DMS53 treated with DMSO at 0.1 percent for 48 hours (cell line): Measurements from ENCODE around the gene ANKRD18B.
A peak's percentile ranks its signal among the peaks of the same experiment; 100 is the strongest.
"Not testable (repeated sequence)": the region's sequence is repeated elsewhere in the genome, so short reads cannot be mapped to it uniquely, and the experiment has no call there.

Experiments
- DNase-seq: peaks from one replicate; lab custom pipeline; 2025; ENCODE audit not compliant: unreplicated experiment; lab: John Stamatoyannopoulos, UW

Gene ANKRD18B

DNA sequence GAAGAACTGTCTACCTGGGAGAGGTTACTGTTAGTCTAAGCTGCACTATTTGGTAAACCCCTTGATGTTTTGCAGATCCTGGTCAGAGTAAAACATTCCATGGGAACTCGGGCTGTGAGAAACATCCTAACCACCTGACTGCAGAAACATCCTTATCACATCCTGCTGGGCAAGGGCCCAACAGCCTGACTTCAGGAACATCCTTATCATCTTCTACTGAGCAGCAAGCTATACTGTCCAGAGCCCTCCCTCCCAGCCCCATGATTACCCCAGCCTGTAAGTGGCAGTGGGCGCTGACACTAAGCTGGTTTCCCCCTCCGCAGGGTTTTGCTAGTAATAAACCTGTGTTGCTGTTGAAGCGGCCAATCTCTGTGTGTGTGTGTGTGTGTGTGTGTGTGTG lies 80.9 kb downstream of the ANKRD18B start:
- DNase-seq = not testable (repeated sequence)

- no peak for DNase-seq
Measured at GRCh38 chr9:33611358-33611757, 87.3 kb downstream of the ANKRD18B start.

DNA sequence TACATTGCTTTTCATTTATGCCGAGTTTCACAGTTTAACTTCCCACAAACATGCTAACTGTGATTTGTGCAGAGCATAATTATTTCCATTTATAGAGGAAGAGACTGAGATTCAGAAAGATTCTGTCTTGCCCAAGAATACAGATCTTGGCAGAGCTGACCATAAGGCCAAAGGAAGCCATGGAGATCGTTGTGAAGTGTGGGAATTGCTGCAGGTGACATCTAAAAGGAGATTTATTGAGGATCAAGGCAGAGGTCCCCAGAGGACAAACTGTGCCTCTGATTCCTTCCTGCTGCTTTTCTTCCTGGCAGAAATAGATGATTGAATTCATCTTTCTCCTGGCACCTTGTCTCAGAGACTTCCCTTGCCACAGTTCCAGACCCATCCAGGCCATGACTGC lies 88.4 kb downstream of the ANKRD18B start:
- DNase-seq = not testable (repeated sequence)

DNA sequence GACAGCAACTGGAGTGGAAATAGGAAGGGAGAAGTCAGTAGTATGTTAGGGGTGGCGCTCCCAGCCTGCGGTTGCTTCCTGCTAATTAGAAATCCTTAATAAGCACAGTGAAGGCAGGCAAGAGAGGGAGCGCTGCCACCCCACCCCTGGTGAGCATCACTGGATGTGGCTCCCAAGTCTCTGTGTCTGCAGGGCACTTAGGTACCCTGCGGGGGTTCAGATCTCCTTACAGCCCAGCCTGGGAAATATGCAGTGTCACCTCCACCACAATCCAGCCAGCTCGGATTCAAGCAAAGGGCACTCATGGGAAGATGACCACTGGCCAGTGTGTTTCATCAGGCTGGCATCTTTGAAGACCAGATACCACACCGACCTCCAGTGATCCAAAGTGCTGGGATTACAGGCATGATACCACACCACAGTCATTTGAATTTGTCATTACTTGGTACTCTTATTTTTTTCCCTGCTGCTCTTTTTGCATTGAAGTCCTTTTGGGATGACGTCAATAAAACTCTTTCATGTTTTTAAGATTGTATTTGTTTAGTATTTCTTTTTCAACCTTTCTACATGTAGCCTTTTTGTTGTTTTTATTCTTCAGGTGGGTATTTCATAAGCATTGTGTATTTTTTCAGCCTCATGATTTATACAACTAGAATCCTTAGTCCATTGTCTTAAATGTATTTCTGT lies 90.1 kb downstream of the ANKRD18B start:
- DNase-seq = no peak

GRCh38 chr9:33618370-33618769 lies 94.3 kb downstream of the ANKRD18B start:
- not testable (repeated sequence) for DNase-seq

- peak; percentile 53 for DNase-seq
Measured at GRCh38 chr9:33619666-33620404, 95.8 kb downstream of the ANKRD18B start.

DNA sequence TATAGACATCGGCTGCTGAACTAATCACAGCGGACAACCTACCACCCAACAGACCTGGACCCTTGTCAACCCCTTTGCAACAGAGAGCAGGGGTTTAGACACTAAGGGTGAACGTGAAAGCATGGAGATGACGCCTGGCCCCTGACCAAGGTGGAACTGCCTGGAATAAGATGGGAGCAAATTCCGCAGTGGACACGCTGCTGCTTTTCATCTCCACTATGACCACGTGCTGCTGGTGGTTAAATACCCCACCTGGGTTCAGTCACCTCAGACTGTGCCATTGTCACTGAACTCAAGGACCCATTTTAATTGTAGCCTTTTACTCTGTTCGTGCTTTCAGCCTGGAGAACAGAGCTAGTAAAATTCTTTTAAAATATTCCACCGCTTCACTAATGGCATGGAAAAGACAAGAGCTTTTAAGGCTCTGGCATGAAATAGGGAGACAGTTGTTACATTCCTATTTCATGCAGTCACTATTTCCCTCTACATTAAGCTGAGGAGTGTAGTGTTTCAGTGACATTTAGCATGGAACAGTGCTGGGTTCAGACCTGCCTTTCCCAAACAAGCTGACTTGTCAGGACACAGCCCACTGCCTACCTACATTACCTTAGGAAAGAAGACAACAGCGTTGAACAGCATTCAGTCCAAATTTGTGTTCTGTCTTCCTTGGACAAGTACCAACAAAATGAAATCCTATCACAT lies 96.8 kb downstream of the ANKRD18B start:
- DNase-seq = no peak
